Right ventricle myocardium superior (tissue), 1 donor: ENCODE data around the gene SEPHS1. TPM values are rescaled to one million over a fixed set of nuclear protein-coding genes. Genes with fewer than 3 reads are reported as not detected.
"Not testable (repeated sequence)": the region's sequence is repeated elsewhere in the genome, so short reads cannot be mapped to it uniquely, and the experiment has no call there.

Experiments
- ATAC-seq: fragments of 200-7000 bp; cut with Tn5 transposase; one replicate; pipeline ENCODE4 v1.9.1; 2020; ENCODE audit warnings: mild to moderate bottlenecking; ENCODE audit not compliant: poor library complexity
- DNase-seq: peaks from one replicate; pipeline ENCODE4 v3.0.0-alpha.2; 2020
- intact Hi-C: fragments of 100-400 bp; cut with DNase I; formaldehyde crosslinking; loops from one replicate; pipeline ENCODE4 v1.11.2; 2022
- total RNA-seq: library from RNA; stranded (reverse); fragmentation: NEBNext Ultra II Directional; extraction: Animal tissue kit (Norgen Biotek cat#: 25700); gene quantifications from one replicate; pipeline ENCODE4 v1.2.1, GENCODE V29; 2021
- donor health status: DM: no; HTN: yes; CAD: no; lungs with severe emphysema.

SEPHS1 gene
- total RNA-seq, 1 donor from 2014 or later: 27.8 TPM

GRCh38 chr10:13302821-13303555 is 45.1 kb downstream of the SEPHS1 start:
- DNase-seq: no peak
- no peak for ATAC-seq
- intact Hi-C loops: loop anchor here (5.0 to 10.0 kb wide), 2 partner anchors 44 to 138 kb away; partner anchors contain the start of genes MCM10 and SEPHS1

DNA sequence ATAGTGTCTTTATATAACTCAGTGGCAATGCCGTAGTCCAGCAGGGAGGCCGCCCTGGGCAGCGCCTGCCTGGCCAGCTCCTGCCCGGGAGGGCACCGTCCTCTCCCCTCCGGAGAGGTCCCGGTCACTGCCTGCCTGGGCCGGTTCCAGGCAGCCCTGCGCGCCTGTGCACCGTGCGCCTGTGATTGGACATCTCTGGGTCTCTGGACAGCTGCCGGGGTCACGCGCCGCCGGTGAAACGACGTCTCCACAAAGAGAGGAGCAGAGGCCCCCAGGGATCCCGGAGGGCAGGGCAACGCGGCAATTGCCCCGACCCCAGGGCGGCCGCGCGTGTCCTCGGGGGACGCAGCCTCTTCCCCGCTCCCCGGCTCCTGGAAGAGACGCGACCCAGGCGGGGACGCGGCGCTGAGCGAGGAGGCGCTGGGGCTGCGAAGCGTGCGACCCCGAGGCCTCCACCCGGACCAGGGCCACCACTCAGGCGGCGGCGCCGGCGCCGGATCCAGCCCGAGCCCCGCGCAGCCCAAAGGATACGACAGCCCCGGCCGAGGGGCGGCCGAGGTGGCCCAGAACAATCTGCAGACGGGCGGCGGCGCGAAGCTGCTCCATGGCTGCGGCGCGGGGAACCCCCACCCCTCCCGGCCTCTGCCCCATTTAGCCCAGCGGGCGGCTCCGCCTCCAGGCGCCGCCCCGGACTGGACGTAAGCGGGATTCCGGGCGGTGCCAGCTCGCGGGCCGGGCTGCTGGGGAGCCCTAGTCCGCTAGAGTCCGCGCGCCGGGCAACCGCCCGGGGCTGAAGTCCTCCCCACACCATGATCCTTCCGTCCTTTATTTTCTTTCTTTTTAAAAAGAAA is 48.4 kb downstream of the SEPHS1 start, which contains the start of gene PHYH:
TSS of gene PHYH (minus strand) at position 628 of the 851 bp plus-strand sequence. CDS start at position 606, 22 bp downstream.
- peak; percentile 95 for DNase-seq
- peak; percentile 95 for ATAC-seq
- intact Hi-C loops: loop anchor here (5.0 to 10.0 kb wide), 2 partner anchors 48 to 135 kb away; partner anchors contain the start of genes MCM10 and SEPHS1

DNA sequence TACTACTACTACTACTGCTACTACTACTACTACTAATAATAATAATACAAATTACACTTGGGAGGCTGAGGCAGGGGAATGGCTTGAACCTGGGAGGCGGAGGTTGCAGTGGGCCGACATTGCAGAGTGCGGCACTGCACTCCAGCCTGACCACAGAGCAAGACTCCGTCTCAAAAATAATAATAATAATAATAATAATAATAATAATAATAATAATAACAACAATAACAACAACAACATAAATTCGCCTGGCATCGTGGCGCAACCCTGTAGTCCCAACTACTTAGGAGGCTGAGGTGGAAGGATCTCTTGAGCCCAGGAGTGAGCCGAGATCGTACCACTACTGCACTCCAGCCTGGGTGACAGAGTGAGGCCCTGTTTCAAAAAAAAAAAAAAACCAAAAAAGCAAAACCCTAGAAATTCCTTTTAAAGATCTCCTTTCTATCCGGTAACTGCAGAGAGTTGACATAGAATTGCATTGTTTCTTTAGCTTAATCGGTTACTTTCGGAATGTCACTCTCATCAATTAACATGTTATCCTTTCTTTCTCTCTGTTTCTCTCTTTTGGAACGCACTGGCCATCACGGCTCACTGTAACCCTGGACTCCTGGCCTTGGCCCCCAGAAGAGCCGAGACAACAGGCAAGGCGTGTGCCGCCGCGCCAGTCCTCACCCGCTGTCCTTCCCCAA is 49.2 kb downstream of the SEPHS1 start:
- intact Hi-C loops: no loop called here
- DNase-seq (no peak), ATAC-seq (no peak)

- no peak for ATAC-seq
- intact Hi-C loops: no loop called here
- DNase-seq: no peak
These were observed 51.6 kb downstream of the SEPHS1 start for GRCh38 chr10:13296476-13296875.

- intact Hi-C loops: no loop called here
- DNase-seq: no peak
- ATAC-seq: no peak
These were observed 53.3 kb downstream of the SEPHS1 start for GRCh38 chr10:13294784-13295183.

GRCh38 chr10:13291821-13292773 is 56.0 kb downstream of the SEPHS1 start:
- intact Hi-C loops: no loop called here
- DNase-seq: no peak
- no peak for ATAC-seq

- no peak for DNase-seq
- intact Hi-C loops: no loop called here
These were observed 57.0 kb downstream of the SEPHS1 start for GRCh38 chr10:13291061-13291460.

GRCh38 chr10:13284050-13284449 is 64.0 kb downstream of the SEPHS1 start:
- ATAC-seq: no peak
- intact Hi-C loops: no loop called here

More at GRCh38 chr10:13291061-13291460, 57.0 kb downstream of the SEPHS1 start:
- ATAC-seq: no peak

GRCh38 chr10:13282348-13282747 is 65.7 kb downstream of the SEPHS1 start:
- intact Hi-C loops, ATAC-seq, DNase-seq: not testable (repeated sequence)

More at GRCh38 chr10:13284050-13284449, 64.0 kb downstream of the SEPHS1 start:
- DNase-seq: no peak

GRCh38 chr10:13276749-13277365 is 71.2 kb downstream of the SEPHS1 start:
- ATAC-seq: no peak
- intact Hi-C loops: no loop called here
- DNase-seq: no peak

GRCh38 chr10:13276146-13276545 is 71.9 kb downstream of the SEPHS1 start:
- intact Hi-C loops, DNase-seq, ATAC-seq: not testable (repeated sequence)

GRCh38 chr10:13272164-13272571 is 75.9 kb downstream of the SEPHS1 start:
- intact Hi-C loops: no loop called here
- DNase-seq (peak; percentile 71), ATAC-seq (peak; percentile 74)

DNA sequence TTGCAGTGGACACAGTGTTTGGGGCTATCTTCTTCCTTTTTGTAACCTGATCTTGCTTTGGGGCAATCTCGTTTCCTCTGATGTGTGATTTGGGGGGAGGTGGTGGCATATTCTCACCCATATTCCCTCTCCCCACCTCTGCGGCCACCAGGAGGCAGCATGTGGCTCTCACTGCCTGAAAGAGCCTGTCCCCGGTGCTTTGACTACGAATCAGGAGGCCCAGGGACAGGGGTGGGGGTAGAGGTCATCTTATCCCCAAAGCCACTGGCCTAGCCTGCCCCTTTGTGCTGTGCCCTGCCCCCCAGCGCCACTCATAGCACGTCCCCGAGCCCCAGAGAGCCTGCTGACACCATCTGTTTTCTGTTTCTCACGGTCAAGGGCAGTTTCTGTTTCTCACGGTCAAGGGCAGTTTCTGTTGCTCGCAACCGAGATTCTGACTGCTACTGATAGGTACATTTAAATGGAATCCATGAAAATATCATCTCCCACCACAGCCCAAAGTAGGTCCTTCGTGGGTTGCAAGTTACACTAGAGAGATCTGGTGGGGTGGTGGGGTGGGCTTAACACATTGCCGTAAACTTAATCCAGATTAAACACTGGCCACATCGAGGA is 76.4 kb downstream of the SEPHS1 start:
- peak; percentile 63 for ATAC-seq
- DNase-seq: peak; percentile 60
- intact Hi-C loops: no loop called here

DNA sequence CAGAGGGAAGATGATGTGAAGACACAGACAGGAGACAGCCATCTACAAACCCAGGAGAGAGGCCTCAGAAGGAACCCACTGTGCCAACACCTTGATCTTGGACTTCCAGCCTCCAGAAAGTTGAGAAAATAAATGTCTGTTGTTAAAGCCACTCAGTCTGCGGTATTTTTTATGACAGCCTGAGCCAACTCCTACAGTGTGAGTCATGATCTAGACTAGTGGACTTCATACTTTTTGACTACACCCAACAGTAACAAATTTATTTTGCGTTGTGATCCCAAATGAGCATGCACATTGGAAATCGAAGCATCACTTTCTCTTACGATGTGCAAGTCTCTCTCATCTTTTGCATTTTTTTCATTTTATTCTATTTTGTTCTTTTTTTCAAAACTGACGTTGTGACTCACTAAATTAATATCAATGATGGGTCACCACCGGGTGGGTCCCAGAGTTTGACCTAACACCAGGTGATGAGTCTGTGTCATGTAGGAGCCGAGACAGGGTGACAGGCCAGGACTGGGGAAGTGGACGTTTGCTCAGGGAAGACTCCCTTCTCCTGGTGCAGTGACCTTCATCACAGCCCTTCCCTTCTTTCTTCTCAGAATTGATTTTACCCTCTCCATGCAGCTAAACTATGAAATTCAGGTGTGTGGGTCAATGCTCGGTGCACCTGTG is 77.1 kb downstream of the SEPHS1 start:
- intact Hi-C loops: no loop called here
- no peak for DNase-seq
- ATAC-seq: peak; percentile 73

DNA sequence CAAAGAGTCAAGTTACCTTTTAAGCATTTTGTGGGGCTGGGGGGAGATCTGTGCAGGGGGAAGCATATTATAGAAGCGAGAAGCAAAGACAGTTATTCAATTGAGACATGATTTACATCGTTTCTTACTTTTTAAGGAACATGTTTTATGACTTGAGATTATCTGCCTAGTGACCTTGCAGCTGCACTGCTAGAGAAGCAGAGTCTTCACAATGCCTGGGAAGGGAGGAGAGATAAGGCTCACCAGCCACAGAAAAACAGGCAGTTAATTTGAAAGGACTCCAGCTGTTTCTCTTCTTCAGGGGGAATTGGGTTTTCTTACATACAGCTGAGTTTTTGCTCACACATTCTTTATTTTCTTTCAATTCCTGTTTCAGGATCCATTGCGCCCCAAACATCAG is 79.3 kb downstream of the SEPHS1 start:
- intact Hi-C loops: no loop called here
- DNase-seq (no peak), ATAC-seq (no peak)

DNA sequence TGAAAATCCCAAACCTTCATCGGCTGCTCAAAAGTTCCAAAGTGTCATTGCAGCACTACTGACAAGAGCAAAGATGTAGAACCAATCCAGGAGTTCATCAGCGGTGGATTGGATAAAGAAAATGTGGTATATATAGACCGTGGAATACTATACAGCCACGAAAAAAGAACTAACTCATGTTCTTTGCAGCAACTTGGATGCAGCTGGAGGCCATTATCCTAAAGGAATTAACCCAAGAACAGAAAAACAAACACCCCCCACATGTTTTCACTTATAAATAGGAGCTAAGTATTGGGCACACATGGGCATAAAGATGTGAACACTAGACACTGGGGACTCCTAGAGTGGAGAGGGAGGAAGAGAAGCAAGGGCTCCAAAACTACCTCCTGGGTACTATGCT is 79.8 kb downstream of the SEPHS1 start:
- intact Hi-C loops: no loop called here
- no peak for DNase-seq
- ATAC-seq: no peak
